GM12878 (cell line): Measurements from ENCODE around the gene KIF22. TPM values are rescaled to one million over a fixed set of nuclear protein-coding genes. Genes with fewer than 3 reads are reported as not detected.
"Not testable (repeated sequence)": the region's sequence is repeated elsewhere in the genome, so short reads cannot be mapped to it uniquely, and the experiment has no call there.

Experiments
- ATAC-seq: fragments of 200-7000 bp; cut with Tn5 transposase; 3 replicates; pipeline ENCODE4 v1.9.1; 2020; ENCODE audit warnings: mild to moderate bottlenecking, moderate library complexity
- BruUV-seq: library from RNA; stranded (reverse); fragments of 400-500 nt; replicated peaks from 2 replicates; lab custom pipeline; 2021; lab: Mats Ljungman, UMichigan
- CTCF ChIA-PET: fragments of 300-600 bp; sonication (Branson Sonifier 250); formaldehyde crosslinking; extraction: SDS; loops from one replicate; lab custom pipeline; 2021; ENCODE audit warnings: inconsistent platforms; lab: Yijun Ruan, JAX
- POLR2A ChIA-PET: fragments of 350-600 bp; formaldehyde crosslinking; extraction: SDS; loops from one replicate; lab custom pipeline; 2021; ENCODE audit warnings: inconsistent platforms; lab: Charles Lee
- RAD21 ChIA-PET: fragments of 300-600 bp; sonication (Branson Sonifier 250); formaldehyde crosslinking; loops from one replicate; lab custom pipeline; 2023; ENCODE audit warnings: antibody characterized with exemption; ENCODE audit not compliant: unreplicated experiment; lab: Charles Lee
- SMC1A ChIA-PET: fragments of 300-600 bp; sonication (Branson Sonifier 250); formaldehyde crosslinking; loops from one replicate; lab custom pipeline; 2023; ENCODE audit not compliant: unreplicated experiment, uncharacterized antibody; lab: Charles Lee
- DNase-seq: peaks from one replicate; pipeline ENCODE4 v3.0.0-alpha.2; 2011; ENCODE audit warnings: low read depth, low spot score
- FAIRE-seq: peaks from 3 replicates; lab custom pipeline; 2011; peaks lifted over from hg19 to GRCh38; lab: Jason Lieb, UNC
- H2AFZ ChIP-seq: 2 replicates; pipeline ENCODE4 v1.6.0; 2011; ENCODE audit warnings: low read depth, low read length, control low read depth; ENCODE audit not compliant: control insufficient read depth
- H3K27ac ChIP-seq: 2 replicates; pipeline ENCODE4 v1.5.1; 2011; ENCODE audit warnings: control low read depth; ENCODE audit not compliant: control insufficient read depth, insufficient read depth
- H3K27me3 ChIP-seq, 2 experiments: replicated peaks in 1 of 2; 2 replicates each; pipeline versions ENCODE4 v1.6.0 to v1.6.1; 2011; ENCODE audit warnings: low read length in 1 of 2; ENCODE audit not compliant: control insufficient read depth in 2 of 2, insufficient read depth in 2 of 2
- H3K36me3 ChIP-seq, 2 experiments: 2 replicates each; pipeline ENCODE4 v1.5.1; 2011; ENCODE audit warnings: low read length in 1 of 2; ENCODE audit not compliant: control insufficient read depth in 2 of 2, insufficient read depth in 2 of 2
- H3K4me1 ChIP-seq: 2 replicates; pipeline ENCODE4 v1.6.1; 2011; ENCODE audit warnings: mild to moderate bottlenecking, low read length, moderate library complexity, mixed read lengths; ENCODE audit not compliant: control insufficient read depth, insufficient read depth
- H3K4me2 ChIP-seq: 2 replicates; pipeline ENCODE4 v1.6.0; 2011; ENCODE audit warnings: control low read depth; ENCODE audit not compliant: control insufficient read depth, insufficient read depth
- H3K4me3 ChIP-seq: fragments of 200-600 bp; sonication (generic); 2 replicates; pipeline ENCODE4 v1.5.1; 2016
- H3K79me2 ChIP-seq: 2 replicates; pipeline ENCODE4 v1.6.0; 2011; ENCODE audit warnings: low read length; ENCODE audit not compliant: control insufficient read depth, insufficient read depth
- H3K9ac ChIP-seq: 2 replicates; pipeline ENCODE4 v1.8.0; 2011; ENCODE audit warnings: low read length, control low read depth, mixed read lengths; ENCODE audit not compliant: control insufficient read depth, insufficient read depth
- H3K9me3 ChIP-seq: replicated peaks from 3 replicates; pipeline ENCODE4 v1.5.1; 2011; ENCODE audit warnings: mild to moderate bottlenecking, low read length; ENCODE audit not compliant: control insufficient read depth, insufficient read depth
- H4K20me1 ChIP-seq: 2 replicates; pipeline ENCODE4 v1.6.0; 2011; ENCODE audit not compliant: control insufficient read depth, insufficient read depth
- PBX3 ChIP-seq: IDR thresholded peaks from 2 replicates; pipeline ENCODE4 v1.6.1; 2011; ENCODE audit warnings: mild to moderate bottlenecking, low read depth, low read length, moderate library complexity; ENCODE audit not compliant: insufficient replicate concordance
- POLR2AphosphoS5 ChIP-seq: IDR thresholded peaks from 2 replicates; pipeline ENCODE4 v1.6.1; 2011; ENCODE audit warnings: mild to moderate bottlenecking, low read length, inconsistent platforms
- WGBS: methylation state at CpG from one replicate; pipeline ENCODE4 v1.1.6; 2016; ENCODE audit warnings: low lambda C conversion rate; ENCODE audit not compliant: insufficient replicate concordance, insufficient coverage; ENCODE audit errors: missing lambda C conversion rate; 5-methylcytosine and 5-hydroxymethylcytosine counted together
- in situ Hi-C: fragments of 300-500 bp; cut with MboI; formaldehyde crosslinking; loops from 9 replicates; pipeline ENCODE4 v1.14.3; 2018; ENCODE audit warnings: mixed read lengths
- intact Hi-C: fragments of 100-400 bp; cut with micrococcal nuclease; formaldehyde crosslinking; loops from one replicate; pipeline ENCODE4 v1.14.2; 2022; ENCODE audit not compliant: unreplicated experiment
- polyA plus RNA-seq, 11 experiments: library from polyadenylated mRNA; depleted of rRNA in 4 of 11; unstranded in 6 of 11; stranded (reverse) in 5 of 11; fragments of >200 nt; fragmentation: Nextera tagmentation in 4 of 11; fragmentation: Illumina TruSeq in 1 of 11; extraction: Ambion mirVana in 4 of 11; extraction: Trizol in 1 of 11; gene quantifications; 1 replicate in 1 of 11; 2 replicates in 10 of 11; pipeline versions ENCODE4 v1.2.1 to v1.2.3, GENCODE V29; 2011 to 2016; ENCODE audit warnings: inconsistent platforms in 2 of 11, missing spikeins in 2 of 11, low read depth in 1 of 11
- total RNA-seq, 4 experiments: library from RNA; depleted of rRNA in 3 of 4; stranded (reverse); fragments of >200 nt in 3 of 4; fragmentation: Illumina TruSeq in 1 of 4; extraction: Trizol in 1 of 4; gene quantifications; 2 replicates each; pipeline versions ENCODE4 v1.2.1 to v1.2.3, GENCODE V29; 2013 to 2021

The KIF22 gene
- total and polyA plus RNA-seq, 10 of the 15 experiments (the other 5 are each of a cell fraction or from before 2014, with no cell fraction given): 7.6 to 158 (median 132) TPM

GRCh38 chr16:29779474-29779873 is 11.1 kb upstream of the KIF22 start (continued):
- TF ChIP-seq PBX3 (no peak), POLR2AphosphoS5 (no peak)

GRCh38 chr16:29783094-29783953 is 7.2 kb upstream of the KIF22 start:
- ATAC-seq: not testable (repeated sequence)
- intact Hi-C loops: loop anchor here (5.0 kb wide), 1 partner anchor 36 kb away; the partner anchor contains the start of gene C16orf54

More at GRCh38 chr16:29783094-29783953, 7.2 kb upstream of the KIF22 start:
- POLR2A ChIA-PET, BruUV-seq, H3K27ac ChIP-seq, RAD21 ChIA-PET, H4K20me1 ChIP-seq, H3K4me1 ChIP-seq, H3K27me3 ChIP-seq, DNase-seq, H3K79me2 ChIP-seq, FAIRE-seq, H3K4me3 ChIP-seq, H3K9me3 ChIP-seq, H2AFZ ChIP-seq, H3K4me2 ChIP-seq, H3K9ac ChIP-seq, H3K36me3 ChIP-seq: not testable (repeated sequence)
- ChIA-PET CTCF (interaction anchor here (0.7 to 3.4 kb wide), 4 partner anchors 8 to 53 kb away, joined by 3 to 24 read pairs (median 4); no protein-coding TSS in a partner anchor), SMC1A (interaction anchor here (1.3 to 2.2 kb wide), 2 partner anchors 28 to 54 kb away, joined by 3 to 10 read pairs; no protein-coding TSS in a partner anchor)
- WGBS: 80% methylated on average over 13 of the region's 13 CpGs
- in situ Hi-C loops: loop anchor here (5.0 kb wide), 1 partner anchor 51 kb away; no protein-coding TSS in a partner anchor
